HCT116 (cell line): ENCODE measurements around the gene MANBA. TPM values are rescaled to one million over a fixed set of nuclear protein-coding genes. Genes with fewer than 3 reads are reported as not detected.

ENCODE experiments used
- ATAC-seq: fragments of 200-7000 bp; cut with Tn5 transposase; 2 replicates; pipeline ENCODE4 v1.9.1; 2020; ENCODE audit warnings: mild to moderate bottlenecking, moderate library complexity
- BruUV-seq: library from RNA; stranded (reverse); fragments of 400-500 nt; replicated peaks from 2 replicates; lab custom pipeline; 2021; lab: Mats Ljungman, UMichigan
- CTCF ChIA-PET: fragments of 300-600 bp; sonication (Branson Sonifier 250); formaldehyde crosslinking; loops from one replicate; lab custom pipeline; 2021; ENCODE audit warnings: antibody characterized with exemption; lab: Charles Lee
- POLR2A ChIA-PET: fragments of 300-600, 350-600 bp; sonication (Branson Sonifier 250); formaldehyde crosslinking; loops from one replicate; lab custom pipeline; 2021; ENCODE audit warnings: antibody characterized with exemption; lab: Charles Lee
- RAD21 ChIA-PET, 2 experiments: fragments of 300-600 bp; sonication (Branson Sonifier 250); formaldehyde crosslinking; loops; one replicate each; lab custom pipeline; 2023; ENCODE audit warnings: low total read pairs in 2 of 2; ENCODE audit not compliant: uncharacterized antibody in 2 of 2, unreplicated experiment in 2 of 2, low non-redundant PET in 1 of 2; lab: Charles Lee
- DNase-seq: peaks from one replicate; pipeline ENCODE4 v3.0.0-alpha.2; 2010; ENCODE audit warnings: low read depth, low spot score
- H2AFZ ChIP-seq: fragments of 200-600 bp; shearing (Covaris generic), sonication (generic); 2 replicates; pipeline ENCODE4 v1.6.1; 2017; ENCODE audit warnings: low read depth, mixed run types, mixed read lengths, antibody characterized with exemption, low read length; ENCODE audit not compliant: poor library complexity, severe bottlenecking
- H3K27ac ChIP-seq: 2 replicates; pipeline ENCODE4 v1.5.1; 2012; ENCODE audit warnings: low read depth, low read length
- H3K27me3 ChIP-seq: fragments of 200-600 bp; sonication (generic); 2 replicates; pipeline ENCODE4 v1.6.1; 2016; ENCODE audit warnings: mixed run types, low read length, mixed read lengths; ENCODE audit not compliant: insufficient read depth
- H3K36me3 ChIP-seq, 2 experiments: fragments of 200-500 bp in 1 of 2; fragments of 200-600 bp in 1 of 2; sonication (Bioruptor generic) in 1 of 2; sonication (generic) in 1 of 2; 2 replicates each; pipeline versions ENCODE4 v1.5.1 to v1.6.1; 2014 to 2016; ENCODE audit warnings: low read length in 2 of 2, inconsistent platforms in 1 of 2, mixed read lengths in 1 of 2, mixed run types in 1 of 2; ENCODE audit not compliant: insufficient read depth in 2 of 2, control insufficient read depth in 1 of 2
- H3K4me1 ChIP-seq, 2 experiments: fragments of 200-600 bp in 1 of 2; sonication (generic) in 1 of 2; 2 replicates each; pipeline versions ENCODE4 v1.5.1 to v1.6.1; 2012 to 2017; ENCODE audit warnings: low read length in 2 of 2, inconsistent platforms in 1 of 2, mild to moderate bottlenecking in 1 of 2, mixed read lengths in 1 of 2, mixed run types in 1 of 2, moderate library complexity in 1 of 2; ENCODE audit not compliant: insufficient read depth in 2 of 2, control insufficient read depth in 1 of 2
- H3K4me2 ChIP-seq: fragments of 200-600 bp; sonication (generic); 2 replicates; pipeline ENCODE4 v1.6.1; 2017; ENCODE audit warnings: mixed run types, low read length, mixed read lengths
- H3K4me3 ChIP-seq, 2 experiments: fragments of 200-600 bp in 1 of 2; sonication (generic) in 1 of 2; replicated peaks in 1 of 2; 2 replicates each; pipeline ENCODE4 v1.5.1; 2011 to 2016; ENCODE audit warnings: low read length in 2 of 2, control low read depth in 1 of 2, low read depth in 1 of 2, mild to moderate bottlenecking in 1 of 2, mixed read lengths in 1 of 2, mixed run types in 1 of 2
- H3K79me2 ChIP-seq: fragments of 200-600 bp; sonication (generic); 2 replicates; pipeline ENCODE4 v1.6.1; 2017; ENCODE audit warnings: mild to moderate bottlenecking, mixed run types, low read length, moderate library complexity, mixed read lengths; ENCODE audit not compliant: insufficient read depth
- H3K9ac ChIP-seq: fragments of 200-600 bp; sonication (generic); 2 replicates; pipeline ENCODE4 v1.6.1; 2016; ENCODE audit warnings: low read length, mixed read lengths
- H3K9me2 ChIP-seq: fragments of 200-600 bp; sonication (generic), shearing (Covaris generic); 2 replicates; pipeline ENCODE4 v1.6.1; 2017; ENCODE audit warnings: mixed run types, mild to moderate bottlenecking, moderate library complexity; ENCODE audit not compliant: insufficient read depth
- H3K9me3 ChIP-seq, 2 experiments: fragments of 200-500 bp in 1 of 2; fragments of 200-600 bp in 1 of 2; sonication (Bioruptor generic) in 1 of 2; sonication (generic) in 1 of 2; 2 replicates each; pipeline ENCODE4 v1.6.1; 2014 to 2017; ENCODE audit warnings: low read length in 2 of 2, mixed read lengths in 2 of 2, inconsistent platforms in 1 of 2, low read depth in 1 of 2, mild to moderate bottlenecking in 1 of 2, mixed run types in 1 of 2, moderate library complexity in 1 of 2; ENCODE audit not compliant: control insufficient read depth in 1 of 2, insufficient read depth in 1 of 2
- H4K20me1 ChIP-seq: fragments of 200-600 bp; sonication (generic), shearing (Covaris generic); 2 replicates; pipeline ENCODE4 v1.6.1; 2017; ENCODE audit warnings: mixed run types, mild to moderate bottlenecking, moderate library complexity; ENCODE audit not compliant: insufficient read depth
- CTCF ChIP-seq, 3 experiments: fragments of 200-600 bp in 1 of 3; sonication (generic) in 1 of 3; IDR thresholded peaks in 2 of 3; conservative IDR thresholded peaks in 1 of 3; 2 replicates each; pipeline ENCODE4 v1.5.1; 2012 to 2017; ENCODE audit warnings: low read depth in 2 of 3, low read length in 2 of 3, antibody characterized with exemption in 1 of 3, borderline replicate concordance in 1 of 3, control low read depth in 1 of 3, mild to moderate bottlenecking in 1 of 3, mixed read lengths in 1 of 3, mixed run types in 1 of 3, moderate library complexity in 1 of 3; ENCODE audit not compliant: insufficient read depth in 1 of 3
- EGR1 ChIP-seq: IDR thresholded peaks from 2 replicates; pipeline ENCODE4 v1.6.1; 2012; ENCODE audit warnings: low read depth
- ELF1 ChIP-seq: IDR thresholded peaks from 2 replicates; pipeline ENCODE4 v1.6.1; 2012; ENCODE audit warnings: low read depth, borderline replicate concordance
- EZH2phosphoT487 ChIP-seq: fragments of 200-600 bp; IDR thresholded peaks from 2 replicates; pipeline ENCODE4 v1.6.1; 2018; ENCODE audit warnings: antibody characterized with exemption, borderline replicate concordance
- POLR2A ChIP-seq: IDR thresholded peaks from 2 replicates; pipeline ENCODE4 v1.7.0; 2011; ENCODE audit warnings: borderline replicate concordance; ENCODE audit not compliant: insufficient read depth, insufficient read length; ENCODE audit errors: extremely low read depth
- POLR2AphosphoS5 ChIP-seq: IDR thresholded peaks from 2 replicates; pipeline ENCODE4 v1.6.1; 2011; ENCODE audit warnings: mild to moderate bottlenecking, low read depth, low read length, moderate library complexity
- RAD21 ChIP-seq: IDR thresholded peaks from 2 replicates; pipeline ENCODE4 v1.6.1; 2012; ENCODE audit warnings: low read depth, mild to moderate bottlenecking
- SIN3A ChIP-seq: IDR thresholded peaks from 2 replicates; pipeline ENCODE4 v1.6.1; 2012; ENCODE audit warnings: low read depth
- SP1 ChIP-seq: IDR thresholded peaks from 2 replicates; pipeline ENCODE4 v1.6.1; 2012; ENCODE audit warnings: low read depth
- TCF7L2 ChIP-seq: IDR thresholded peaks from 2 replicates; pipeline ENCODE4 v1.7.0; 2011; ENCODE audit warnings: borderline replicate concordance, inconsistent platforms; ENCODE audit not compliant: insufficient read depth, insufficient read length; ENCODE audit errors: extremely low read depth
- YY1 ChIP-seq: IDR thresholded peaks from 2 replicates; pipeline ENCODE4 v1.6.1; 2011; ENCODE audit warnings: low read length, low read depth, moderate library complexity, mild to moderate bottlenecking; ENCODE audit not compliant: insufficient replicate concordance; ENCODE audit errors: extremely low read depth
- ZBTB33 ChIP-seq: IDR thresholded peaks from 2 replicates; pipeline ENCODE4 v1.6.1; 2011; ENCODE audit warnings: mild to moderate bottlenecking, low read length, moderate library complexity; ENCODE audit not compliant: insufficient replicate concordance; ENCODE audit errors: extremely low read depth
- ZNF274 ChIP-seq: fragments of 200-500 bp; sonication (Bioruptor generic); IDR thresholded peaks from 2 replicates; pipeline ENCODE4 v1.6.1; 2014; ENCODE audit warnings: mild to moderate bottlenecking, low read depth, low read length, inconsistent platforms
- intact Hi-C: fragments of 100-400 bp; cut with micrococcal nuclease; formaldehyde crosslinking; loops from 2 replicates; pipeline ENCODE4 v1.10.0; 2022
- total RNA-seq: library from RNA; stranded (reverse); gene quantifications from one replicate; pipeline ENCODE4 v1.2.1, GENCODE V29; 2021; ENCODE audit not compliant: unreplicated experiment

MANBA gene
- total RNA-seq, 1 experiment from 2014 or later, result 21.3 TPM

- ChIA-PET RAD21 (no interaction called here), POLR2A (no interaction called here), CTCF (no interaction called here)
- H3K9me2 ChIP-seq, result no peaks in the 10 kb centered on the region
- peaks cover 83% of the 10 kb centered on the region for H3K79me2 ChIP-seq
- no peak overlapping the region for H3K27ac ChIP-seq
- intact Hi-C loops, result no loop called here
- H2AFZ ChIP-seq, result no peak overlapping the region
- H3K9me3 ChIP-seq, result no peaks in the 10 kb centered on the region
- ATAC-seq (no peak), DNase-seq (no peak)
- TF ChIP-seq SP1 (no peak), CTCF (IDR thresholded peaks at IDR 0.05 in 2 of 3, conservative IDR thresholded peaks at IDR 0.05 in 1 of 3; ENCODE audit: borderline replicate concordance in 1 of 3, insufficient read depth in 1 of 3, low read depth in 2 of 3, low read length in 2 of 3) (no peak), RAD21 (no peak), POLR2A (no peak), EZH2phosphoT487 (no peak), EGR1 (no peak), TCF7L2 (no peak), ZNF274 (no peak)
- no peak overlapping the region for H3K4me3 ChIP-seq
- no TSS peak for BruUV-seq
- no peaks in the 10 kb centered on the region for H3K27me3 ChIP-seq
- H3K4me2 ChIP-seq, result no peak overlapping the region
- H3K9ac ChIP-seq, result no peak overlapping the region
- H3K4me1 ChIP-seq, result no peaks in the 10 kb centered on the region
- peaks cover 30% of the 10 kb centered on the region for H4K20me1 ChIP-seq
- peaks cover 42 to 64% of the 10 kb centered on the region in 2 experiments for H3K36me3 ChIP-seq
Observed at GRCh38 chr4:102799816-102800215, 39.0 kb upstream of the MANBA start.

DNA sequence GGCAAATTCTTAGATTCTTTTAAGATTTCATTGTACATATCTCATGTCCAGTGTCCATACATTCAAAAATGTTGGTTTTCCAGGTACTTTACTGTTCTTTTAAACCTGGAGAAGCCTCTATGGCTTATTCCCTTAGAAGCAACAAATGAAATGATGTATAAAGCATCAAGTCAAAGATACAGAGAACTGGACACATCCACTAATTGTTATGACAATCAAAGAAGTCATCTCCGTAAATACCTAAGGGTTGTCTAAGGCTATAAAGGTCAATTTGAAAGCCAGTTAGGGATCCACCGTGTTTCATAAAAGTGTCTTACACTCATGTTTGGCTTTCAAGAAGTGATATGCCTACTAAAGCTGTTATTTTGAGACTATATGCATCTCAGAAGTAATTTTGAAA lies 34.2 kb upstream of the MANBA start:
- H3K9ac ChIP-seq, result no peak overlapping the region
- H3K27me3 ChIP-seq, result no peaks in the 10 kb centered on the region
- H3K4me1 ChIP-seq, result no peaks in the 10 kb centered on the region
- H3K4me3 ChIP-seq, result no peak overlapping the region
- no peaks in the 10 kb centered on the region for H3K9me2 ChIP-seq
- H4K20me1 ChIP-seq, result peaks cover 15% of the 10 kb centered on the region
- POLR2A ChIA-PET, result no interaction called here
- H3K27ac ChIP-seq, result no peak overlapping the region
- H3K9me3 ChIP-seq, result no peaks in the 10 kb centered on the region
- DNase-seq (no peak), ATAC-seq (no peak)
- intact Hi-C loops, result no loop called here
- BruUV-seq, result no TSS peak
- TF ChIP-seq SIN3A (no peak), ELF1 (no peak), POLR2AphosphoS5 (no peak), POLR2A (no peak), ZBTB33 (no peak), EZH2phosphoT487 (no peak), YY1 (no peak), TCF7L2 (no peak)
- RAD21 ChIA-PET, result no interaction called here
- H3K4me2 ChIP-seq, result no peak overlapping the region
- peaks cover 35% of the 10 kb centered on the region for H3K79me2 ChIP-seq
- H3K36me3 ChIP-seq, result peaks cover 19 to 28% of the 10 kb centered on the region in 2 experiments
- CTCF ChIA-PET, result no interaction called here
- H2AFZ ChIP-seq, result no peak overlapping the region
